HG03432 (cell line): ENCODE results near the gene RAB1B.

Source experiments
- ATAC-seq: cut with Tn5 transposase; IDR thresholded peaks from one replicate; pipeline ENCODE4 v1.9.1; 2021; ENCODE audit warnings: mild to moderate bottlenecking, moderate library complexity; ENCODE audit not compliant: unreplicated experiment

Gene RAB1B

GRCh38 chr11:66268244-66268951, at the start of gene RAB1B:
TSS of gene RAB1B (plus strand) at chr11:66268639. CDS start at chr11:66268680, 41 bp downstream.
- peak; percentile 74 for ATAC-seq

GRCh38 chr11:66218846-66219620, 49.4 kb upstream of the RAB1B start:
- no peak for ATAC-seq

GRCh38 chr11:66219846-66220565, 48.4 kb upstream of the RAB1B start:
- ATAC-seq, result no peak

- ATAC-seq, result no peak
These were observed 47.9 kb upstream of the RAB1B start for GRCh38 chr11:66220566-66220935.

GRCh38 chr11:66221012-66221411, 47.4 kb upstream of the RAB1B start:
- no peak for ATAC-seq

GRCh38 chr11:66221726-66222236, 46.7 kb upstream of the RAB1B start:
- ATAC-seq, result peak; percentile 7

- peak; percentile 85 for ATAC-seq
These were observed 45.9 kb upstream of the RAB1B start for GRCh38 chr11:66222358-66223149.

- ATAC-seq, result no peak
These were observed 44.1 kb upstream of the RAB1B start for GRCh38 chr11:66224226-66224855.

- no peak for ATAC-seq
These were observed 43.4 kb upstream of the RAB1B start for GRCh38 chr11:66225066-66225465.

GRCh38 chr11:66226101-66226500, 42.3 kb upstream of the RAB1B start:
- ATAC-seq, result no peak

GRCh38 chr11:66227700-66228099, 40.7 kb upstream of the RAB1B start:
- no peak for ATAC-seq

- ATAC-seq, result no peak
These were observed 39.9 kb upstream of the RAB1B start for GRCh38 chr11:66228521-66228920.

- ATAC-seq, result no peak
These were observed 38.3 kb upstream of the RAB1B start for GRCh38 chr11:66230156-66230555.

- ATAC-seq, result no peak
These were observed 37.5 kb upstream of the RAB1B start for GRCh38 chr11:66230978-66231377.

- ATAC-seq, result no peak
These were observed 36.9 kb upstream of the RAB1B start for GRCh38 chr11:66231561-66231960.

- no peak for ATAC-seq
These were observed 35.7 kb upstream of the RAB1B start for GRCh38 chr11:66232769-66233168.

- ATAC-seq, result no peak
These were observed 35.1 kb upstream of the RAB1B start for GRCh38 chr11:66233301-66233700.

- no peak for ATAC-seq
These were observed 33.3 kb upstream of the RAB1B start for GRCh38 chr11:66235141-66235540.

- no peak for ATAC-seq
These were observed 30.6 kb upstream of the RAB1B start for GRCh38 chr11:66237867-66238266.

- no peak for ATAC-seq
These were observed 29.5 kb upstream of the RAB1B start for GRCh38 chr11:66238786-66239413.
